OCI-LY7 (cell line): ENCODE data around the gene SGIP1. TPM values are rescaled to one million over a fixed set of nuclear protein-coding genes. Genes with fewer than 3 reads are reported as not detected.

Experiments
- BruUV-seq: library from RNA; stranded (reverse); fragments of 400-500 nt; replicated peaks from 2 replicates; lab custom pipeline; 2021; lab: Mats Ljungman, UMichigan
- CTCF ChIA-PET: fragments of 300-600 bp; sonication (Branson Sonifier 250); formaldehyde crosslinking; loops from one replicate; lab custom pipeline; 2022; ENCODE audit warnings: antibody characterized with exemption; ENCODE audit not compliant: unreplicated experiment; lab: Charles Lee
- POLR2A ChIA-PET: fragments of 300-600 bp; sonication (Branson Sonifier 250); formaldehyde crosslinking; loops from one replicate; lab custom pipeline; 2022; ENCODE audit warnings: antibody characterized with exemption; lab: Charles Lee
- DNase-seq: peaks from one replicate; pipeline ENCODE4 v3.0.0-alpha.2; 2015; ENCODE audit warnings: low spot score
- H2AFZ ChIP-seq: fragments of 200-600 bp; sonication (generic), shearing (Covaris generic); 2 replicates; pipeline ENCODE4 v1.6.1; 2014; ENCODE audit warnings: mild to moderate bottlenecking, antibody characterized with exemption, low read length, moderate library complexity
- H3K27ac ChIP-seq: fragments of 200-600 bp; sonication (generic); 2 replicates; pipeline ENCODE4 v1.5.1; 2014; ENCODE audit warnings: mixed run types, low read depth, mild to moderate bottlenecking, moderate library complexity, low read length, inconsistent platforms; ENCODE audit not compliant: poor library complexity, severe bottlenecking
- H3K36me3 ChIP-seq: fragments of 200-600 bp; sonication (generic); 2 replicates; pipeline ENCODE4 v1.6.1; 2014; ENCODE audit warnings: mild to moderate bottlenecking, antibody characterized with exemption, low read length, moderate library complexity, mixed read lengths; ENCODE audit not compliant: insufficient read depth
- H3K4me1 ChIP-seq: fragments of 200-600 bp; sonication (generic); 2 replicates; pipeline ENCODE4 v1.5.1; 2014; ENCODE audit warnings: mild to moderate bottlenecking, low read length; ENCODE audit not compliant: insufficient read depth, poor library complexity, severe bottlenecking
- H3K4me2 ChIP-seq: fragments of 200-600 bp; sonication (generic); 2 replicates; pipeline ENCODE4 v1.6.1; 2014; ENCODE audit warnings: mild to moderate bottlenecking, low read length
- H3K4me3 ChIP-seq: fragments of 200-600 bp; sonication (generic); 2 replicates; pipeline ENCODE4 v1.5.1; 2014; ENCODE audit warnings: mild to moderate bottlenecking, low read depth, low read length; ENCODE audit not compliant: poor library complexity, severe bottlenecking
- H3K79me2 ChIP-seq: fragments of 200-600 bp; sonication (generic); 2 replicates; pipeline ENCODE4 v1.6.1; 2016; ENCODE audit warnings: low read depth, mild to moderate bottlenecking, low read length, moderate library complexity, mixed read lengths; ENCODE audit not compliant: insufficient read depth
- H3K9me2 ChIP-seq: fragments of 200-600 bp; sonication (generic); 2 replicates; pipeline ENCODE4 v1.6.1; 2016; ENCODE audit warnings: mild to moderate bottlenecking, low read length, mixed read lengths; ENCODE audit not compliant: insufficient read depth
- H3K9me3 ChIP-seq: fragments of 200-600 bp; sonication (generic); 2 replicates; pipeline ENCODE4 v1.6.1; 2014; ENCODE audit warnings: mild to moderate bottlenecking, mixed run types, low read length, mixed read lengths
- H4K20me1 ChIP-seq: fragments of 200-600 bp; sonication (generic); 2 replicates; pipeline ENCODE4 v1.6.1; 2014; ENCODE audit warnings: mild to moderate bottlenecking, antibody characterized with exemption, low read length, moderate library complexity, mixed read lengths; ENCODE audit not compliant: insufficient read depth
- EZH2phosphoT487 ChIP-seq: fragments of 200-600 bp; sonication (generic); IDR thresholded peaks from 2 replicates; pipeline ENCODE4 v1.6.1; 2018; ENCODE audit warnings: low read depth, borderline replicate concordance, mild to moderate bottlenecking, mixed run types, antibody characterized with exemption, low read length, moderate library complexity, mixed read lengths
- intact Hi-C: fragments of 100-400 bp; cut with micrococcal nuclease; formaldehyde crosslinking; loops from one replicate; pipeline ENCODE4 v1.10.0; 2022; ENCODE audit not compliant: unreplicated experiment
- total RNA-seq, 2 experiments: library from RNA; depleted of rRNA in 1 of 2; stranded (reverse); fragments of >200 nt in 1 of 2; shearing (Covaris generic) in 1 of 2; gene quantifications; 2 replicates each; pipeline ENCODE4 v1.2.3, GENCODE V29; 2014 to 2022
- TF ChIP-seq, protein P1 (sequence below): fragments of 200-600 bp; sonication (generic); conservative IDR thresholded peaks from 2 replicates; pipeline ENCODE4 v1.5.1; 2014; ENCODE audit warnings: mild to moderate bottlenecking, antibody characterized with exemption, low read length, moderate library complexity, mixed read lengths

Gene SGIP1
- total RNA-seq, 2 experiments from 2014 or later = not detected

DNA sequence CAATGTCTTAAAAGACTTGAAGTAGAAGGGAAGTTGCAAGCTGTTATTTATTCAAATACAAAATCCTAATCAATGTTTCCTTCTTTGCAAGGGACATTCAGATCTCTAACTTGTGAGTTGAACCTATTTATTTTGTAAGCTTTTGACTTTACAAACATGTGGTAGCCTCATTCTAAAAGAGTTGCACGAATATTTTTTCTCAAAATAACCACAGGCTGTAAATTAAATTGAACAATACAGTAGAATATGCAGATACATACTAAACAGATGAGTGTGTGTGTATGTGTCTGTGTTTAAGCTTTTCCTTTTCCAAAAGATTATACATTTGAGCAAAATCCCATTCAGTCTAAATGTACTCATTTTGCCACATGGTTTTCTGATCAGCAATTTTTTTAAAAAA, 213.5 kb downstream of the SGIP1 start:
- H3K27ac ChIP-seq = no peak overlapping the region
- TF ChIP-seq EZH2phosphoT487 = no peak
- TF ChIP-seq, protein P1, sequence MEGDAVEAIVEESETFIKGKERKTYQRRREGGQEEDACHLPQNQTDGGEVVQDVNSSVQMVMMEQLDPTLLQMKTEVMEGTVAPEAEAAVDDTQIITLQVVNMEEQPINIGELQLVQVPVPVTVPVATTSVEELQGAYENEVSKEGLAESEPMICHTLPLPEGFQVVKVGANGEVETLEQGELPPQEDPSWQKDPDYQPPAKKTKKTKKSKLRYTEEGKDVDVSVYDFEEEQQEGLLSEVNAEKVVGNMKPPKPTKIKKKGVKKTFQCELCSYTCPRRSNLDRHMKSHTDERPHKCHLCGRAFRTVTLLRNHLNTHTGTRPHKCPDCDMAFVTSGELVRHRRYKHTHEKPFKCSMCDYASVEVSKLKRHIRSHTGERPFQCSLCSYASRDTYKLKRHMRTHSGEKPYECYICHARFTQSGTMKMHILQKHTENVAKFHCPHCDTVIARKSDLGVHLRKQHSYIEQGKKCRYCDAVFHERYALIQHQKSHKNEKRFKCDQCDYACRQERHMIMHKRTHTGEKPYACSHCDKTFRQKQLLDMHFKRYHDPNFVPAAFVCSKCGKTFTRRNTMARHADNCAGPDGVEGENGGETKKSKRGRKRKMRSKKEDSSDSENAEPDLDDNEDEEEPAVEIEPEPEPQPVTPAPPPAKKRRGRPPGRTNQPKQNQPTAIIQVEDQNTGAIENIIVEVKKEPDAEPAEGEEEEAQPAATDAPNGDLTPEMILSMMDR = no peak
- H4K20me1 ChIP-seq = no peaks in the 10 kb centered on the region
- no peaks in the 10 kb centered on the region for H3K9me2 ChIP-seq
- H2AFZ ChIP-seq = no peak overlapping the region
- ChIA-PET CTCF (no interaction called here), POLR2A (interaction anchor here (0.7 to 4.1 kb wide), 5 partner anchors 10 to 1552 kb away, joined by 3 to 18 read pairs (median 5); no protein-coding TSS in a partner anchor)
- H3K4me3 ChIP-seq = no peak overlapping the region
- no peak for DNase-seq
- H3K79me2 ChIP-seq = no peaks in the 10 kb centered on the region
- no peaks in the 10 kb centered on the region for H3K9me3 ChIP-seq
- intact Hi-C loops = no loop called here
- no peaks in the 10 kb centered on the region for H3K36me3 ChIP-seq
- no peak overlapping the region for H3K4me2 ChIP-seq
- BruUV-seq = no TSS peak
- H3K4me1 ChIP-seq = no peaks in the 10 kb centered on the region

DNA sequence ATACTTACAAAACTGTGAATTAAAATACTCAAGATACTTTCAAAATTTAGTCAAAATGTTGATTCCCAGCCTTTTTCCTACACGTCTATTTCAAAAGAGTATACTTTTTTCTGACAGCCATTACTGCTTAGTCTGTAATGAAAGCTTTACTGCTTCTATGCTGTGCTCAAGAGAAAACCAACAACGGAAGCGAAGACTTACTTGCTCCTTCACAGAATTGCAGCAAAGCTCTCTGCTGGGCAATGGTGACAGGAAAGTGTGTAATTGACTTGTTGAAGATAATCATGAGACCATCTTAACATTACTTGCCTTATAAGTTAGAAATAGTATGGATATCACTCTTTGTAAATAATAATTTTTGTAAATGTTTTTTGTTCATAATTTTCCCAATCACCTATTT, 216.6 kb downstream of the SGIP1 start:
- no peak overlapping the region for H3K4me3 ChIP-seq
- intact Hi-C loops = no loop called here

DNA sequence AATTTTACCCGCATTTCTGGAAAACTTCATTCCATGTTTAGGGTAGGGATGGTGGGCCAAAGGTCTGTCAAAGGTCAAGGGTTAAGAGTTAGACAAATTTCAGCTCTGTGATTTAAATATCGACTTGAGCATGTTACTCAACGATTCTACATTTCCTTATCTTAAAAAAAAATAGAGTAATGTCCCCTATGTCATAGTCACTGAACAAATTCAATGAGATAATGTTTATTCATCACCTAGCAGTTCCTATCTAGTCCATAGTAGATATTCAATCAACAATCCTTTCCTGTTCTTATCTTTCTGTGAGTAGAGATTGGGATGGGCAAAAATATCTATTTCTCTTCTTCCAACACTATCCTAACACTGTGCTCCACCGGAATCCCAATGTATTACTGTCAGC, 217.2 kb downstream of the SGIP1 start:
- Histone ChIP-seq H3K9me2 (no peaks in the 10 kb centered on the region), H3K79me2 (no peaks in the 10 kb centered on the region), H2AFZ (no peak overlapping the region), H3K4me2 (no peak overlapping the region), H3K9me3 (no peaks in the 10 kb centered on the region), H3K4me3 (no peak overlapping the region), H3K27ac (no peak overlapping the region), H4K20me1 (no peaks in the 10 kb centered on the region), H3K36me3 (no peaks in the 10 kb centered on the region), H3K4me1 (no peaks in the 10 kb centered on the region)
- POLR2A ChIA-PET = interaction anchor here (0.5 to 0.6 kb wide), 3 partner anchors 62 to 222 kb away, joined by 3 read pairs; no protein-coding TSS in a partner anchor
- intact Hi-C loops = no loop called here
- no peak for DNase-seq
- BruUV-seq = no TSS peak
- CTCF ChIA-PET = no interaction called here
- TF ChIP-seq EZH2phosphoT487 = no peak
- TF ChIP-seq, protein P1 = no peak

More for the DNA sequence above, 216.6 kb downstream of the SGIP1 start:
- no peaks in the 10 kb centered on the region for H4K20me1 ChIP-seq
- H3K9me3 ChIP-seq = no peaks in the 10 kb centered on the region
- no TSS peak for BruUV-seq
- no peak for TF ChIP-seq EZH2phosphoT487
- TF ChIP-seq, protein P1 = no peak
- ChIA-PET POLR2A (interaction anchor here (0.6 to 1.0 kb wide), 5 partner anchors 12 to 303 kb away, joined by 3 to 4 read pairs (median 3); partner anchors contain the start of gene SLC35D1), CTCF (no interaction called here)
- no peaks in the 10 kb centered on the region for H3K9me2 ChIP-seq
- H3K36me3 ChIP-seq = no peaks in the 10 kb centered on the region
- H3K79me2 ChIP-seq = no peaks in the 10 kb centered on the region
- no peak overlapping the region for H3K4me2 ChIP-seq
- H3K4me1 ChIP-seq = no peaks in the 10 kb centered on the region
- no peak for DNase-seq
- no peak overlapping the region for H3K27ac ChIP-seq
- H2AFZ ChIP-seq = peak overlapping the region; percentile 47
